ENCODE measurements around the gene NADK2. TPM values are rescaled to one million over a fixed set of nuclear protein-coding genes. Genes with fewer than 3 reads are reported as not detected.

NADK2 gene
- total and polyA plus RNA-seq, 9 of the 15 experiments (the other 6 are each of a cell fraction or from before 2014, with no cell fraction given): 10.6 to 41.0 (median 24.0) TPM

DNA sequence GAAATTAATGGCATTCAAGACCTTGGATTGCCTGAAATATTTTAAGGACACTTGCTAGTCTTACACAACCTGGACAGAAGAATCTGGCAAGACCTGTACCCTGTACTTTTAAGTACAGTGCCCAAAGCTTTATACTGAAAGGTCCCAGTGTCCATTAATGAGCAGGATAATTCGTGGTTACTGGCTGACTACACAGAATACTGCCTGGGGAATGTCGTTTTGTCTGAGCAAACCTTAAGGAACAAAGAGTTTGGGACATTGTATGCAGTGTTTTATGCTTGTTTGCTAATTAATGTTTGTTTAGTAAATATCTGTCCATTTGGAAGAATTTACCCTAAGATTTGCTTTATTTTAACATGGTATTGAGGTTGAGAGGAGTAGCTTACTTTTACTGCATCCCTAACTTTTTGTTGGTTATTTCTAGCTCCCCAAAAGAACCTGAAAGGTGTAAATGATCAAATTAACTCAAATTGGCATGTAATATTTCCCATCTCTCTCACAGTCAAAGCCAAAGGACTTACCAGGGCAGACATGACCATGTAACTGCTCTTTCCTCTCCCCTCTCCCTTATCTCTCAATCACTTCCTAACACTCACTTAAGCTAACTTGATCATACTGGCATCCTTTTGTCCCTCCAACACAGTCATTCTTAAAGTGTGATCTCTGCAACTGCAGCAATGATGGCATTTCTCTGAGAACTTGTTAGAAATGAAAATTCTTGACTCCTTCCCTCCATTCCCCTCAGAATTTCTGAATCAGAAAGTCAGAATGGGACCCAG lies 44.3 kb upstream of the NADK2 start:
- H3K4me3 ChIP-seq: no peak overlapping the region
- no peaks in the 10 kb centered on the region for H3K4me1 ChIP-seq (replicated peaks in 1 of 2; ENCODE audit: control insufficient read depth in 2 of 2, insufficient read depth in 2 of 2, low read length in 2 of 2)
- no peaks in the 10 kb centered on the region for H4K20me1 ChIP-seq (replicated peaks; ENCODE audit: control insufficient read depth, insufficient read depth, low read length)
- no peak overlapping the region for H3K9ac ChIP-seq (ENCODE audit: insufficient read depth in 1 of 2, low read depth in 2 of 2, low read length in 2 of 2)
- BruUV-seq (replicated peaks): no TSS peak
- ChIA-PET POLR2A (interaction anchor here (0.8 kb wide), 2 partner anchors 8 to 13 kb away, joined by 3 to 4 read pairs; no protein-coding TSS in a partner anchor), CTCF (ENCODE audit: low intra/inter-chr PET ratio) (no interaction called here)
- TF ChIP-seq PHF20 (IDR thresholded peaks at IDR 0.05; ENCODE audit: partially characterized antibody): no peak
- no peak for TF ChIP-seq ILK (tag; IDR thresholded peaks at IDR 0.05; ENCODE audit: borderline replicate concordance, low read depth)
- TF ChIP-seq STAT5A (IDR thresholded peaks at IDR 0.05; ENCODE audit: borderline replicate concordance, low read length): no peak
- TF ChIP-seq ZNF232 (CRISPR knock-in tag; IDR thresholded peaks at IDR 0.05): no peak
- no peak for TF ChIP-seq CAMTA2 (CRISPR knock-in tag; conservative IDR thresholded peaks at IDR 0.05)
- TF ChIP-seq HEY1 (CRISPR knock-in tag; IDR thresholded peaks at IDR 0.05; ENCODE audit: borderline replicate concordance): no peak
- no peak for TF ChIP-seq CHD4 (IDR thresholded peaks at IDR 0.05; ENCODE audit: insufficient read depth, insufficient replicate concordance, low read depth, low read length, poor library complexity, severe bottlenecking)
- TF ChIP-seq ZNF354B (CRISPR knock-in tag; IDR thresholded peaks at IDR 0.05): no peak
- no peak for TF ChIP-seq ZNF586 (CRISPR knock-in tag; conservative IDR thresholded peaks at IDR 0.05)
- TF ChIP-seq, protein P1, sequence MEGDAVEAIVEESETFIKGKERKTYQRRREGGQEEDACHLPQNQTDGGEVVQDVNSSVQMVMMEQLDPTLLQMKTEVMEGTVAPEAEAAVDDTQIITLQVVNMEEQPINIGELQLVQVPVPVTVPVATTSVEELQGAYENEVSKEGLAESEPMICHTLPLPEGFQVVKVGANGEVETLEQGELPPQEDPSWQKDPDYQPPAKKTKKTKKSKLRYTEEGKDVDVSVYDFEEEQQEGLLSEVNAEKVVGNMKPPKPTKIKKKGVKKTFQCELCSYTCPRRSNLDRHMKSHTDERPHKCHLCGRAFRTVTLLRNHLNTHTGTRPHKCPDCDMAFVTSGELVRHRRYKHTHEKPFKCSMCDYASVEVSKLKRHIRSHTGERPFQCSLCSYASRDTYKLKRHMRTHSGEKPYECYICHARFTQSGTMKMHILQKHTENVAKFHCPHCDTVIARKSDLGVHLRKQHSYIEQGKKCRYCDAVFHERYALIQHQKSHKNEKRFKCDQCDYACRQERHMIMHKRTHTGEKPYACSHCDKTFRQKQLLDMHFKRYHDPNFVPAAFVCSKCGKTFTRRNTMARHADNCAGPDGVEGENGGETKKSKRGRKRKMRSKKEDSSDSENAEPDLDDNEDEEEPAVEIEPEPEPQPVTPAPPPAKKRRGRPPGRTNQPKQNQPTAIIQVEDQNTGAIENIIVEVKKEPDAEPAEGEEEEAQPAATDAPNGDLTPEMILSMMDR (IDR thresholded peaks at IDR 0.05 in 2 of 3, conservative IDR thresholded peaks at IDR 0.05 in 1 of 3; ENCODE audit: insufficient read depth in 2 of 3, low read depth in 1 of 3, low read length in 3 of 3): no peak
- no peak for TF ChIP-seq ZSCAN32 (CRISPR knock-in tag; IDR thresholded peaks at IDR 0.05)
- TF ChIP-seq NFRKB (IDR thresholded peaks at IDR 0.05; ENCODE audit: low read depth): no peak
- TF ChIP-seq, protein P2, sequence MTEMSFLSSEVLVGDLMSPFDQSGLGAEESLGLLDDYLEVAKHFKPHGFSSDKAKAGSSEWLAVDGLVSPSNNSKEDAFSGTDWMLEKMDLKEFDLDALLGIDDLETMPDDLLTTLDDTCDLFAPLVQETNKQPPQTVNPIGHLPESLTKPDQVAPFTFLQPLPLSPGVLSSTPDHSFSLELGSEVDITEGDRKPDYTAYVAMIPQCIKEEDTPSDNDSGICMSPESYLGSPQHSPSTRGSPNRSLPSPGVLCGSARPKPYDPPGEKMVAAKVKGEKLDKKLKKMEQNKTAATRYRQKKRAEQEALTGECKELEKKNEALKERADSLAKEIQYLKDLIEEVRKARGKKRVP (CRISPR knock-in tag; IDR thresholded peaks at IDR 0.05): no peak
- no peak for TF ChIP-seq JUNB (CRISPR knock-in tag; conservative IDR thresholded peaks at IDR 0.05)
- TF ChIP-seq CBX3 (IDR thresholded peaks at IDR 0.05; ENCODE audit: borderline replicate concordance in 1 of 2, low read length in 2 of 2): no peak
- no peak for TF ChIP-seq NCOA2 (IDR thresholded peaks at IDR 0.05; ENCODE audit: partially characterized antibody in 2 of 2)
- H3K4me2 ChIP-seq (ENCODE audit: insufficient read depth, low read length): no peak overlapping the region
- DNase-seq (ENCODE audit: extremely low read depth in 1 of 4, low spot score in 3 of 4): no peak
- no peaks in the 10 kb centered on the region for H3K36me3 ChIP-seq (ENCODE audit: control insufficient read depth, insufficient read depth, low read length)
- no peak overlapping the region for H3K27ac ChIP-seq (ENCODE audit: extremely low read depth, low read depth, low read length)
- H3K9me1 ChIP-seq (ENCODE audit: control insufficient read depth, insufficient read depth, low read length): no peaks in the 10 kb centered on the region
- WGBS (ENCODE audit: insufficient coverage, low coverage, missing lambda C conversion rate): 0% methylated on average over 2 of the region's 2 CpGs
- no peaks in the 10 kb centered on the region for H3K9me3 ChIP-seq (replicated peaks; ENCODE audit: control insufficient read depth, insufficient read depth, low read depth, low read length)
- H3K27me3 ChIP-seq (ENCODE audit: control insufficient read depth in 2 of 2, insufficient read depth in 2 of 2, low read length in 2 of 2): no peaks in the 10 kb centered on the region
- no peak overlapping the region for H2AFZ ChIP-seq (ENCODE audit: low read depth, low read length)
- H3K79me2 ChIP-seq (ENCODE audit: control insufficient read depth, insufficient read depth, low read length): no peaks in the 10 kb centered on the region
- FAIRE-seq: no peak
- in situ Hi-C loops (cut with MboI) (no loop called here), intact Hi-C loops (cut with micrococcal nuclease) (no loop called here)
- no peak for ATAC-seq

Measured in K562 (cell line).